ENCODE measurements around the gene CACNA2D4.

CACNA2D4 gene

GRCh38 chr12:1768615-1769014 is 149.8 kb downstream of the CACNA2D4 start:
- DNase-seq: no peak

DNA sequence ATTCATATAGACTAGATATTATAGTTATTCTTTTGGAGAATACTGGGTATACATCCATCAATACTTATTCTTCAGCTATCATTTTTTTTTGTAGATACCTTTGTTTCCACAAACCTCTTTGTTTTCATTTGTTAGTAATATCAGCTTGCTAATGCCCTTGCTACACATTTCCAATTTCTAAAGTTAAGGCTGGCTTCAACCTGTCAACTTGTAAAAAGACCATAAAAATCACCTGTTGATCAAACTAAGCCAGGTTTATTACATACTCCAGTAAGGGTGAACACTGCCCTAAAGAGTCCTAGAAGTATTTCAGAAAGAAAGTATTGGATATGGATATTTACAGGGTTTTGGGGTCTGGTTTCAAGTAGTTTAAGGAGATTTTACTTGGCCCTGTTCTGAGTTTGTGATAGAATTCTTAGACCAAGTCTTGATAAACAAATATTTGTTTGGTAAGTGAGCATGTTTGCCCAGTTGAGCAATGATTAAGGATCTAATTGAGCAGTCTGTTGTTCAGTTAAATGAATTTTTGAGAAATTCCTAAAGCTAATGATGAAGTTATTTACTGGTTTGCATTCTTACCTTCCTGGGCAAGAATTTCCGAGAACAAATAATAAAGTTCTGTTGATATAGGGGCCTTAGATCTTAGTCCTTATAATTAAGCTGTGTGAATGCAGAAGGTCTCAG is 150.9 kb downstream of the CACNA2D4 start:
- no peak for DNase-seq

DNA sequence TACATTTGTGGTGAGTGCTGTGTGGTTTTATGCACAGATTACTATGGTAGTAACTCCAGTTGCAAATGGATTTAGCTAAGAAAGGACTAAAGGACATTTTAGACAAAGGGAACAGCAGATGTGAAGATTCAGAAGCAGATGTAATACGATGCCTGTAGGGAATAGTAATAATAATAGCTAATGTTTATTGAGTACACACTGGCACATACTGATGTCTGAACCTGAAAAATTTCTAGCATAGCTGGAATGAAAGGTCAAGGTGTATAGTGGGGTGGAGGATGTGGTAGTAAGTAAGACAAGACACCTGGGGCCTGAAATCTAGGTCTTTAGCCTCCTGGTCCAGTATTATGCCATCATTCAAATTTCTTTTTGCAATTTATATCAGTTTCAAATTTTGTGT is 152.3 kb downstream of the CACNA2D4 start:
- no peak for DNase-seq

DNA sequence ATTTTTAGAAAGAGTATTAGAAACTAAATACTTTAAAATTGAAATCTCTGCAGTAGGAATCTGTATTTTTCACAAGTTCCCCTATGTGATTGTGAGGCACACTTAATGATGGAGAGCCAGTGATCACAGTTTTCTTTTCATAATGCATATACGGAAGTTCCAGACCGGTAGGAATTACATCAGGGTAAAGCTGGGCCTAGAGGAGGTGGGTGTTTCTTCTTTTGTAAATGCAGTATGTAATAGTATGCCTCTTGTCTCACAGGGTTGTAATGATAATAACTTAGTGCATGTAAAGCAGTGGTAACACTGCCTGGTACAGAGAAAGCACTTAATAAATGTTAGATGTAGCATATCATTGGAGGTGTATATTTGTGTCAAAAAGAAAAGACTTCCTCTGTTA is 155.3 kb downstream of the CACNA2D4 start:
- DNase-seq: no peak

DNA sequence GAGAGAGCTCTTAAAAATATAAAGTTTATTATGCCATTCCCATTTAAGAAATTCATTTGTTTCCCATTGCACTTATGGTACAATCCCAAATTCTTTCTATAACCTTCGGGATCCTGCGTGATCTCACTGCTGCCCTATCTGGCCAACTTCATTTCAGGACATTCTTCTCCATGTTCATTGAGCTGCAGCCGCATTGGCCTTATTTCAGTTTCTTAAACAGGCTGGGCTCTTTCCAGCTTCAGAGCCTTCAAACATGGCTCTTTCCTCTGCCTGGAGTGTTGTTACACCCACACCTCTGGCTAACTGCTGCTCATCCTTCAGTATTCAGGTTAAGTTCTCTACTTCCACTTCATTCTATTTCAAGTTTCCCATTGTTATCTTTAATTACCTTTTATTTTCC is 156.6 kb downstream of the CACNA2D4 start:
- DNase-seq: no peak

GRCh38 chr12:1760566-1761382 is 157.7 kb downstream of the CACNA2D4 start:
- DNase-seq: no peak

DNA sequence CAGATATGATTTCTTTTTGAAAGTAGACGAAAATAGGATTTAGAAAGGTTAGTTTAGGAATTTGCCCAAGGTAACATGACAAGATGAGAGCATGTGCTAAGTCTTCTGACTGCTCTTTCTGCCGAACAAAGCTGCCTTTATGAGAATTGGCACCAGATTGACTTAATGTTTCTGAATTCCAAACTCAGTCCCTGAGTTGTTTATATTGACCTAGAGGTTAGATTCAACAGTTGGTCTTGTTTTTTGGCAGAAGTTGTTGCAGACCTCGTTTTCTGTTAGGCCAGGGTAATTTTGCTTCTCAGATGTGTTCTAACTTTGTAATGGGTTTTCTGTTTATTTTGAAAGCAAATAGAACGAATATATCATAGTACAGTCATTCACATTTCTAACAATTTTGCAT is 159.6 kb downstream of the CACNA2D4 start:
- DNase-seq: no peak

- DNase-seq: no peak
These were observed 160.1 kb downstream of the CACNA2D4 start for GRCh38 chr12:1758376-1758775.

DNA sequence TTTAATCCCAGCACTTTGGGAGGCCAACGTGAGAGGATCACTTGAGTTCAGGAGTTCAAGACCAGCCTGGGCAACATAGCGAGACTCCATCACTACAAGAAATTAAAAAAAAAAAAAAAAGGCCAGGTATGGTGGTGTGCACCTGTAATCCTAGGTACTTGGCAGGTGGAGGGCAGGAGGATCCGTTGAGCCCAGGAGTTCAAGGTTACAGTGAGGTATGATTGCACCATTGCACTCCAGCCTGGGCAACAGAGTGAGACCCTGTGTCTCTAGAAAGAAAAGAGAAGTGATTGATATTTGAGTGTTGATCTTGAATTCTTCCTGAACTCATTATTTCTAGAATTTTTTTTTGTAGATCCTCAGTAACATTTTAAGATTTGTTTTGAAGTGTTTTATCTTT is 168.2 kb downstream of the CACNA2D4 start:
- DNase-seq: no peak

DNA sequence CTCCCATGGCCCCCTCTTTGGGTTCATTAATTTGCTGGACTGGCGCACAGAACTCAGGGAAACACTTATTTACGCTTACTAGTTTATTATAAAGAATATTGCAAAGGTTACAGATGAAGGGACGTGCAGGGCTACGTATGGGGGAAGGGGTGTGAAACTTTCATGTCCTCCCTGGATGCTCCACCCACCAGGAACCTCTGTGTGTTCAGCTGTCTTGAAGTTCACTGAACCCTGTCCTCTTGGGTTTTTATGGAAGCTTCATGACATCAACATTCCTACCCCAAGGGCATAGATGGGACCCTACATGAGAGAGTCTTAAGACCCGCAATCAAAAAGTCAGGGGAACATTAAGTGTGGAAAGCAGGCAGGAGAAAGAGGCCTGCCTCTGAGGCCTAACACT is 169.4 kb downstream of the CACNA2D4 start:
- no peak for DNase-seq

GRCh38 chr12:1747609-1748008 is 170.8 kb downstream of the CACNA2D4 start:
- DNase-seq: no peak

DNA sequence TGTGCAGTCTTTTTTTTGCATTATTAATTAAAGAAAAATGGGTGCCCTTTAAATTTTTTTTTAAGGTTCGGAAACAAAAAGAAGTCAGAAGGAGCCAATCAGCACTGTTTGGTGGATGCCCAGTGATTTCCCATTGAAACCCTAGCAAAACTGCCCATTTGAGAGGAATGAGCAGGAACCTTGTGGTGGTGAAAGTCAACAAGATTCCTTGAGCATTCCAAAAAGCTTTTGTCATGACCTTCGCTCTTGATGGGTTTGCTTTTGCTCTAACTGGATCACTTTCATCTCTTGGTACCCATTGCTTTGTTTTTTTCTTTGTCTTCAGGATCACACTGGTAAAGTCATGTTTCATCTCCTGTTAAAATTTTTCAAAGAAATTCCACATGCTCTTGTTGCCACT is 173.5 kb downstream of the CACNA2D4 start:
- DNase-seq: no peak
